Measurements from ENCODE around the gene DYNC1H1.
"Not testable (repeated sequence)": the region's sequence is repeated elsewhere in the genome, so short reads cannot be mapped to it uniquely, and the experiment has no call there.

The DYNC1H1 gene

GRCh38 chr14:101965770-101966722 lies 1.7 kb downstream of the DYNC1H1 start:
- DNase-seq: no peak

GRCh38 chr14:101966742-101967141 lies 2.4 kb downstream of the DYNC1H1 start:
- DNase-seq: no peak

- no peak for DNase-seq
These were observed 3.8 kb downstream of the DYNC1H1 start for GRCh38 chr14:101968186-101968585.

- DNase-seq: no peak
These were observed 5.1 kb downstream of the DYNC1H1 start for GRCh38 chr14:101969481-101969880.

- no peak for DNase-seq
These were observed 6.5 kb downstream of the DYNC1H1 start for GRCh38 chr14:101970830-101971400.

- not testable (repeated sequence) for DNase-seq
These were observed 7.1 kb downstream of the DYNC1H1 start for GRCh38 chr14:101971458-101971857.

- no peak for DNase-seq
These were observed 7.9 kb downstream of the DYNC1H1 start for GRCh38 chr14:101972126-101972866.

- no peak for DNase-seq
These were observed 9.0 kb downstream of the DYNC1H1 start for GRCh38 chr14:101973356-101973755.

GRCh38 chr14:101975231-101975630 lies 10.9 kb downstream of the DYNC1H1 start:
- DNase-seq: no peak

GRCh38 chr14:101977311-101978071 lies 13.1 kb downstream of the DYNC1H1 start:
- no peak for DNase-seq

GRCh38 chr14:101979666-101980065 lies 15.3 kb downstream of the DYNC1H1 start:
- no peak for DNase-seq

- DNase-seq: no peak
These were observed 15.9 kb downstream of the DYNC1H1 start for GRCh38 chr14:101980251-101980650.

GRCh38 chr14:101980700-101981099 lies 16.3 kb downstream of the DYNC1H1 start:
- no peak for DNase-seq

GRCh38 chr14:101982621-101983020 lies 18.2 kb downstream of the DYNC1H1 start:
- DNase-seq: no peak

- not testable (repeated sequence) for DNase-seq
These were observed 20.5 kb downstream of the DYNC1H1 start for GRCh38 chr14:101984831-101985230.

GRCh38 chr14:101985957-101986356 lies 21.6 kb downstream of the DYNC1H1 start:
- DNase-seq: no peak

- no peak for DNase-seq
These were observed 22.6 kb downstream of the DYNC1H1 start for GRCh38 chr14:101986953-101987352.

- no peak for DNase-seq
These were observed 24.0 kb downstream of the DYNC1H1 start for GRCh38 chr14:101988377-101988776.

GRCh38 chr14:101991352-101991751 lies 27.0 kb downstream of the DYNC1H1 start:
- DNase-seq: no peak

GRCh38 chr14:101992708-101993107 lies 28.3 kb downstream of the DYNC1H1 start:
- no peak for DNase-seq

GRCh38 chr14:101997429-101998336 lies 33.3 kb downstream of the DYNC1H1 start:
- DNase-seq: no peak

GRCh38 chr14:102000902-102001301 lies 36.5 kb downstream of the DYNC1H1 start:
- DNase-seq: no peak
